Stimulated activated CD4-positive, alpha-beta T cell treated with anti-CD3 and anti-CD28 coated beads, Interleukin-1b, Interleukin-23, amount 100 ng/mL, for 24 hours (primary cell): ENCODE measurements around the gene GFRAL.

Source experiments
- DNase-seq, 4 experiments: peaks; one replicate each; pipeline ENCODE4 v3.0.0-alpha.2; 2020; ENCODE audit warnings: low read depth in 4 of 4, low spot score in 1 of 4

The GFRAL gene

GRCh38 chr6:55433446-55434130 lies 106.3 kb downstream of the GFRAL start:
- no peak for DNase-seq

DNA sequence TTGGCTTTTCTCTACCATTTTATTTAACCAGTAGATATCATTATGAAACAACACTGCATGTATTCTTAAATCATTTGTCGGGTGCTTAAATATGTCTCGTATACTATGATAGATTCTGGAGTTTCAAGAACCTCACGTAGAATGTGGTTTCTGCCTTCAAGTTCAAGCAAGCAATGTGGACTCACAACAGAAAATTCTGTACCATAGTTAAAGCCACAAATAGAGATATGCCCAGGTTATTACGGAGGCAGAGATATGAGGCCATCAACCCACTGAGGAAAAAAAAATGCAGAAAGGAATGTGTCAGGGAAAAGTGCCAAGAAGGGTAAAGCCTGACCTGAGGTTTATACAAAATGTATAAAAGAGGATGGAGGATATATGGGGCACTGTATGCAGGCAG lies 109.9 kb downstream of the GFRAL start:
- no peak for DNase-seq

GRCh38 chr6:55438203-55438602 lies 110.9 kb downstream of the GFRAL start:
- no peak for DNase-seq

DNA sequence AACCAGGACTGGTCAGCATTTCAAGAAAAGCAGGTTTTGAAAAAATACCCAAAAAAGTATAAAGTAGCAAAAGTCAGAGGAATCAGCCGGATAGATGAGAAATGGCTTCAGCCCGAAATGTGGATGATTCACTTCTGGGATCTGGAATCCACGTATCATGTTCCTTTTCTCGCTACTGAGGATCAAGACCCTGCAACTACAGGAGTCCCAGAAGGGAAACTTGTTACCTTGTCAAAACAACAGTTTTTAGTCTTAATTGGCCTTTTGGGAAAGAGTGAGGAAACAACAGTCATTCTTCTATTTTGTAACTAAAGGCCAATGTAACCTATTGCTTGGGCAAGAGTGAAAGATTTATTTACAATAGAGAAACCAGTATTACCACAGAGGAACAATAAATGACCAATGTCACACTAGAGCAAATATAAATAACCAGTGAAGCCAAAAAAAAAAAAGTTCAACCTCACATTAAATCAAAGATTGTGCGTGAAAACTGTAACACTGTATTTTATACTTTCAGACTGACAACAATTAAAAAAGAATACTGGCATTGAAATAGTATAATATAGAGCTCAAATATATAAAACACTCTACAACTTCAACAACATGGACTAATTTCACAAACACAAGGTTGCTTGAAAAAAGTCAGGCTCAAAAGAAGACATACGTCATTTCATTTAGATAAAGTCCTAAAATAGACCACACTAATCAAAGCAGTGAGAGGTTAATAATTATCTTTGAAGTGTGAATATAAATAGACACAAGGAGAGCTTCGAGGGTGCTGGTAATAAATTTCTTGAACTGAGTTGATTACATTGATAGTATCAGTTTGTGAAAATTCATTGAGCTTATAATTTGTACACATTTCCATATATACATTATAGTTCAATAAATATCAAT lies 116.2 kb downstream of the GFRAL start:
- no peak for DNase-seq

DNA sequence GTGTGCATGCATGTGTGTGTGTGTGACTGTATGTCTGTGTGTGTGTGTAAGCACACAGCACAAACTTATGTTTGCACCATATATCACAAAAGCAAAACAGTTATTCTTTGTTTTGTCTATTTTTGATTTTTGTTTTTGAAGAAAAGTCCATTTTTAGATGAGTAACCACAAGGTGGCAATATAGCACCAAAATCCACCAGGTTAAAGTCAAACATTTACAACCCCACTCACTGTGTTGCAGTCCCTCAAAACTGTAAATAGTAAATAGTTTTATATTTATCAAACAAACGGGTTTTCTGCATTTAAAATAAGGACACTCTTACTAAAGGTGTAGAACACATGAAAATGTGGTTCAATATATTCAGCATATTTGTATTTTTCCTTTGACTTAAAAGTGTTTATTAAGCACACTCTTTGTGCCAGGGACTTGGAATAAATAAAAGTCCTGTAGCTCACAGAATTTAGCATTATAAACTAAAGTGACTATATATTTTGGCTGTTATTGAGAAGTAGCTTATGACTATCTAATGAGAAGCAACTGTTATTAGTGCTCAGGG lies 118.5 kb downstream of the GFRAL start:
- DNase-seq = no peak

- no peak for DNase-seq
Measured at GRCh38 chr6:55447891-55448290, 120.6 kb downstream of the GFRAL start.

- no peak for DNase-seq
Measured at GRCh38 chr6:55448451-55448850, 121.2 kb downstream of the GFRAL start.

GRCh38 chr6:55449225-55449624 lies 122.0 kb downstream of the GFRAL start:
- DNase-seq = no peak

GRCh38 chr6:55450005-55450404 lies 122.7 kb downstream of the GFRAL start:
- no peak for DNase-seq
